AG09309 (cell line): ENCODE data around the gene SMNDC1.
A peak's percentile ranks its signal among the peaks of the same experiment; 100 is the strongest.
"Not testable (repeated sequence)": the region's sequence is repeated elsewhere in the genome, so short reads cannot be mapped to it uniquely, and the experiment has no call there.

Source experiments
- DNase-seq: peaks from one replicate; pipeline ENCODE4 v3.0.0-alpha.2; 2010; ENCODE audit warnings: low read depth
- H3K4me3 ChIP-seq: 2 replicates; pipeline ENCODE4 v1.5.1; 2011; ENCODE audit warnings: mild to moderate bottlenecking, low read depth, low read length, moderate library complexity; ENCODE audit not compliant: control insufficient read depth
- CTCF ChIP-seq: IDR thresholded peaks from 2 replicates; pipeline ENCODE4 v1.5.1; 2011; ENCODE audit warnings: mild to moderate bottlenecking, low read depth, low read length, inconsistent platforms; ENCODE audit not compliant: insufficient read depth, control insufficient read depth; ENCODE audit errors: missing control alignments

SMNDC1 gene

GRCh38 chr10:110340122-110340521 lies 35.4 kb upstream of the SMNDC1 start:
- no peak for DNase-seq
- TF ChIP-seq CTCF = no peak
- no peak overlapping the region for H3K4me3 ChIP-seq

- no peak for DNase-seq
- H3K4me3 ChIP-seq = no peak overlapping the region
- no peak for TF ChIP-seq CTCF
These were observed 33.2 kb upstream of the SMNDC1 start for GRCh38 chr10:110337906-110338305.

- DNase-seq = no peak
- no peak for TF ChIP-seq CTCF
- H3K4me3 ChIP-seq = no peak overlapping the region
These were observed 32.7 kb upstream of the SMNDC1 start for GRCh38 chr10:110337401-110337800.

GRCh38 chr10:110336111-110336721 lies 31.5 kb upstream of the SMNDC1 start:
- H3K4me3 ChIP-seq = no peak overlapping the region
- peak; percentile 26 for TF ChIP-seq CTCF
- DNase-seq = peak; percentile 96

DNA sequence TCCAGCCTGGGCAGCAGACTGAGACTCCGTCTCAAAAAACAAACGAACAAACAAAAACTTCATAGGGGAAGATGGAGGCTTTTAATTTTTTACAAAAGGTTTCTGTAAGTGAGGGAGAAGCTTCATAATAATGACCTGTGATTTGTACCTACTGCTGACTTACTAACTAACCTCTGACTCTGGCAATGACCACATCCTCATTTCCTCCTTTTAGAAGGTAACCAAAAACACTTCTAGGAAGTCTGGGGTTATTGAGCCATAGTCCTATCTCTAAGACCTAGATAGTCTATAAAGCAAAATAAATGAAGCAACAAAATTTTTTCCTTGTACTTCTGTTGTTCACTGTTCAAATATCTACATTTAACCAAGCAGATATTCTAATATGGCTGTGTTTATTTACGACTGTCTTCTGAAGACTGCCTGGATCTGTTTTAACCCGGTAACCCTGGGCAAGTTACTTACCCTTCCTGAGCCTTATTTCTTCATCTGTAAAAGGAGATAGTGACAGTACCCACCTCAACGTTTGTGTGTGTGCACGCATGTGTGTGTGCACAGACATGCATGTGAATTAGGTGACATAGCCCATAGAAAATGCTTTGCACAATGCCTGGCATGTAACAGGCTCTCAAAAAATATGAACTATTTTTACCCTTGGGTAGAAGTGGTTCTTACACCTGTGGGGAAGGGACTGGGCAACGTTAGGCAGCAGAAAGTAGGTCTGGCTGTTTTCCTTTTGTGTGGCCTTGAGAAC lies 30.8 kb upstream of the SMNDC1 start:
- no peak for DNase-seq
- H3K4me3 ChIP-seq = no peak overlapping the region
- TF ChIP-seq CTCF = no peak

DNA sequence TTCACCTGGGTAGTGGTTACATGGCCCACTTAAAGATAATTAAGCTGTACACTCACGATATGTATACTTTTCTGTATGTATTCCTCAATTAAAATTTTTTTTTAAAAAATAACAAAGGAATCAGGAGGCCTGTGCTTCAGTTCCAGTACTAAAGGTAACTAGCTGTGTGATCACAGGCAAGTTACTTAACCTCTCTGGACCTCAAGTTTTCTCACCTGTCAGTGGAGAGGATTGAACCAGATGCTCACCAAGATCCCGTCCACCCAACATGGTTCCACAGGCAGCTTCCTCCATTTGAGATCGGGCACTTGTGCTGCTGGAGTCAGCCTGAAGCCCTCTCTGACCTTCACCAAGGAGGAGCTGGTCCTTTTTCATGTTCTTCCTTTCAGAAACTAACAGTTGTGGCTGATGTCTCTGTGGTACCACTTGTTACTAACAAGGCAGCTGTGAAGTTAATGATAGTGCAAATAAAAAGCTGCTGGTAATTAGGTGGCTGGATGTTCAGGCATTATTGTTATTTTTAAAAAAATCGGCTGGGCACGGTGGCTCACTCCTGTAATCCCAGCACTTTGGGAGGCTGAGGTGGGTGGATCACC lies 29.4 kb upstream of the SMNDC1 start:
- DNase-seq = no peak
- no peak overlapping the region for H3K4me3 ChIP-seq
- TF ChIP-seq CTCF = no peak

GRCh38 chr10:110331226-110331795 lies 26.6 kb upstream of the SMNDC1 start:
- H3K4me3 ChIP-seq, DNase-seq: not testable (repeated sequence)
